Testis (tissue), 2 donors: ENCODE data around the gene MAP4K2.

ENCODE experiments used
- CTCF ChIP-seq, 3 experiments: fragments of 450-650 bp in 2 of 3; fragments of 200-600 bp in 1 of 3; sonication (generic) in 1 of 3; IDR thresholded peaks; one replicate each; pipeline ENCODE4 v1.5.1; 2016 to 2019; ENCODE audit warnings: antibody characterized with exemption in 3 of 3, mild to moderate bottlenecking in 2 of 3, moderate library complexity in 1 of 3
- POLR2A ChIP-seq: fragments of 450-650 bp; IDR thresholded peaks from one replicate; pipeline ENCODE4 v1.6.1; 2017; ENCODE audit warnings: antibody characterized with exemption, mild to moderate bottlenecking, moderate library complexity

GRCh38 chr11:64788321-64789215 is 14.4 kb downstream of the MAP4K2 start:
- TF ChIP-seq CTCF (IDR thresholded peaks at IDR 0.05) (no peak), POLR2A (no peak)
